HFF-Myc (cell line): ENCODE results near the gene TMUB1.
A peak's percentile ranks its signal among the peaks of the same experiment; 100 is the strongest.

Source experiments
- DNase-seq: peaks from one replicate; pipeline ENCODE4 v3.0.0-alpha.2; 2011; ENCODE audit warnings: low read depth; ENCODE audit errors: extremely low read depth
- H3K4me3 ChIP-seq: replicated peaks from 2 replicates; pipeline ENCODE4 v1.5.1; 2011; ENCODE audit warnings: low read depth, mild to moderate bottlenecking, control low read depth, low read length
- TF ChIP-seq, protein P1 (sequence below): IDR thresholded peaks from 2 replicates; pipeline ENCODE4 v1.5.1; 2012; ENCODE audit warnings: mild to moderate bottlenecking, low read depth, low read length, control low read depth; ENCODE audit errors: missing control alignments

Gene TMUB1

DNA sequence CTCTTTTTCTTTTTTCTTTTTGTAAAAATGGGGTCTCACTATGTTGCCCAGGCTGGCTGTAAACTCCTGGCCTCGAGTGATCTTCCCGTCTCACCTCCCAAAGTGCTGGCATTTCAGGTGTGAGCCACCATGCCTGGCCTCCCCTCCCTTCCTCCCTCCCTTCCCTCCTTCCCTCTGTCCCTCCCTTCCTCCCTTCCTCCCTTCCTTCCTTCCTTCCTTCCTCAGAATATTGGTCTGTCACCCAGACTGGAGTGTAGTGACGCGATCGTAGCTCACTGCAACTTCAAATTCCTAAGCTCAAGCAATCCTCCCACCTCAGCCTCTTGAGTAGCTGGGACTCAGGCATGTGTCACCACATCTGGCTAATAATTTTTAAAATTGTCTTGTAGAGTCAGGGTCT is 11.4 kb upstream of the TMUB1 start:
- DNase-seq: no peak
- TF ChIP-seq, protein P1, sequence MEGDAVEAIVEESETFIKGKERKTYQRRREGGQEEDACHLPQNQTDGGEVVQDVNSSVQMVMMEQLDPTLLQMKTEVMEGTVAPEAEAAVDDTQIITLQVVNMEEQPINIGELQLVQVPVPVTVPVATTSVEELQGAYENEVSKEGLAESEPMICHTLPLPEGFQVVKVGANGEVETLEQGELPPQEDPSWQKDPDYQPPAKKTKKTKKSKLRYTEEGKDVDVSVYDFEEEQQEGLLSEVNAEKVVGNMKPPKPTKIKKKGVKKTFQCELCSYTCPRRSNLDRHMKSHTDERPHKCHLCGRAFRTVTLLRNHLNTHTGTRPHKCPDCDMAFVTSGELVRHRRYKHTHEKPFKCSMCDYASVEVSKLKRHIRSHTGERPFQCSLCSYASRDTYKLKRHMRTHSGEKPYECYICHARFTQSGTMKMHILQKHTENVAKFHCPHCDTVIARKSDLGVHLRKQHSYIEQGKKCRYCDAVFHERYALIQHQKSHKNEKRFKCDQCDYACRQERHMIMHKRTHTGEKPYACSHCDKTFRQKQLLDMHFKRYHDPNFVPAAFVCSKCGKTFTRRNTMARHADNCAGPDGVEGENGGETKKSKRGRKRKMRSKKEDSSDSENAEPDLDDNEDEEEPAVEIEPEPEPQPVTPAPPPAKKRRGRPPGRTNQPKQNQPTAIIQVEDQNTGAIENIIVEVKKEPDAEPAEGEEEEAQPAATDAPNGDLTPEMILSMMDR: no peak
- no peak overlapping the region for H3K4me3 ChIP-seq

DNA sequence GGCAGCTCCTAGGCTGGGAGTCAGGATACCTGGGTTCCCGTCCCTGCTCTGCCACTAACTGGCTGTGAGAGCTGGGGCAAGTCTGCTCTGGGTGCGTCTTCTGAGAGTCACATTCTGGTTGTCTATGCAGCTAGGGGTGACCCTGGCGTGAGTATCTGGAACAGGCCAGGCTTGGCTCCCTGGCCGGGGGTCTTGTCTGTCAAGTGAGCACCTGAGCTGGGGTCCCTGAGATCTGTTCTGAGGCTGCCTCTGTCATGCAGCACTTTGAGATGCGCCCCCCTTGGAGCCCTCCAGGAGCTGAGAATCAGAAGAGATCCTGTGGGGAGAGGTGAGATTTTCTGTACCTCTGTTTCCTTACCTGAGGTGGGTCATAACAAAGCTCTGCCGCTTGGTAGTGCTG is 10.5 kb upstream of the TMUB1 start:
- no peak for DNase-seq
- H3K4me3 ChIP-seq: no peak overlapping the region
- TF ChIP-seq, protein P1: no peak

DNA sequence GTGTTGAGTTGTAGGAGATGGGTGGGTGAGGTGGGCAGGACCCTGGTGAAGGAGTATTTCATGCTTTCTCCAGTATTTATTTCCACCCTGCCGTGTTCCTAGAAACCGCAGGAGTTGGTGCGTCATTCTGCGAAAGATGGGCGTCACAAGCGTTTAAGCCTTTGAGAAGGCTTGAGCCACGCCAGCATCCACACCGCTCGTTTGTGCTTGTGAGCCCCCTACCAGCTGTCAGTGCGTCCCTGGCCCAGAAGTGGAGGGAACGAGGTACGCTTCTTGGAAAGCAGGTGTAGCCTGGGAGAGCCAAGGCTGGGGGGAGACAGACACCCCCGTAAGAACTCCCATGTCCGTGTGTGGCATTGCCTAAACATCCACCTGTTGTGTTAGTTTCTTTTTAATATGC is 8.7 kb upstream of the TMUB1 start:
- TF ChIP-seq, protein P1: no peak
- H3K4me3 ChIP-seq: no peak overlapping the region
- DNase-seq: no peak

DNA sequence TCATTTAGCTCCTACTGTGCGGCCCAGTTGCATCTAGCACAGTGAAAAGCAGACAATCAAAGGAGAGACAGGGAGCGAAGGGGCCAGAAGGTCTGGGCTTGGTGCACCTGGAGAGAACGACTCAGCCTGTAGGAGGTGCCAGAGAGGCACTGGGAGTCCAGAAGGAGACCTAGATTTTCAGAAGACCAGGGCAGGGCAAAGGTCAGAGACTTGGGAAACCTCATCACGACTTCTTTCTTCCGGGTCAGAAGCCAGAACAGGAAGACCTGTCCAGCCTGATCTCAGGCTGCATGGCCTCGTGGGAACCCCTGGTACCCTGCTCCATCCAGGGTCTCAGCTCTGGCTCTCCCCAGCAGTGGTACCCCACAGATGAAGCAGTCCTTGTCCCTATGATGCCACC is 8.1 kb upstream of the TMUB1 start:
- H3K4me3 ChIP-seq: no peak overlapping the region
- no peak for DNase-seq
- TF ChIP-seq, protein P1: peak; percentile 72

DNA sequence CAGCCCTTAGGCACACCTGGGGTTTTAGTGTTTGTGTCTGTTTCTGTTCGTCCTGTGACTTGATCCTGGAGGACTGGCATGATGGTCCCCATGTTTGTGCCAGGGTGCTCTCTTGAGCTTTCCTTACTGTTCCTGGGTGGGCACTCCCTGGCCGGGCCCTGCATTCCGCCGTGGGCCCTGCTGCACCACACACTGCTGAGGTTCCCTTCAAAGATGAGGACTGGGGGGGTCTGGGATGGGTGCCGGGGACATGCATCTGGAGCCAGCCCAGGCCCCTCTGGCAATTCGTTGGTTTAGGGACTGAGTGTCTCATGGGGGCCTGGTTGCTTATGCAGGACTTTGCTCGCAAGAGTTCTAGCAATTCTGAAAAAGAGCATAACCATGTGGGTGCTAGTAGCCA is 7.7 kb upstream of the TMUB1 start:
- TF ChIP-seq, protein P1: no peak
- no peak overlapping the region for H3K4me3 ChIP-seq

DNA sequence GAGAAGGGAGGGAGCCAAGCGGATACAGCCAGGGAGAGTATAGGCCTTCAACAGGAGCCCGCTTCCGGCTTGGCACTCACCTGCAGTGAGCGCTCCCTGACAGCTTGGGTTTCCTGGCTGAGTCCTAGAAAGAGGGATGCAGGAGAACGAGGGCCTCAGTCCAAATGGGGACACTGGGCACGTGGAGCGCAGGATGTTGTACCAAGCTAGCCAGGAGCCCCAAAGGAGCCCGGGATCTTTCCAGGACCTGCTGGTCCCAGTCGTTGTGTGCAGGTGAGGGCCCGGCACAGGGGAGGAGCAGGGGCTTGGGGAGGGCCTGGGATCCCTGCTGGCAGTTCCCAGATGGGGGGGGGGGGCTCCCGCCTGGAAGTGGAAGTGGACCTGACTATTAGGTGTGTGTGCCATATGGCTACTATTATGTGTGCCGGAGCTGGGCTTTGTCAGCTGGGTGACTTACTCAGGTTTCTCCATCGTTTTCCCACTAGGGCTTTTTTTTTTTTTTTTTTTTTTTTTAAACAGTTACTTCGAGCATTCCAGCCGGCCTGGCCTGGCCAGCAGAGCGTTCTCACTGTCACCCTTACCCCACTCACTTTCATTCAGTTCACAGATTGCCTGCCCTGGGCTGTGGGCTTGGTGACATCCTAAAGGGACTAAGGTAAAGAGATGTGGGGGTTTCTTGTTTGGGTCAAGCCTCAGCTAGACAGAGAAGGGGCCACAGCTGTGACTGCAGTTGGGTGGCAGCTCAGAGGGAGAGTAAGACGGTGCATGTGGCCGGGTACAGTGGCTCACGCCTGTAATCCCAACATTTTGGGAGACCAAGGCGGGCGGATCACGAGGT is 6.8 kb upstream of the TMUB1 start:
- H3K4me3 ChIP-seq: peak overlapping the region; percentile 97
- no peak for DNase-seq
- TF ChIP-seq, protein P1: no peak

More for the DNA sequence above, 7.7 kb upstream of the TMUB1 start:
- DNase-seq: no peak
